K562 (cell line): ENCODE measurements around the gene NRG2.

Experiments used
- CBX1 ChIP-seq: sonication (generic); IDR thresholded peaks from 2 replicates; pipeline ENCODE4 v1.6.1; 2016; ENCODE audit warnings: antibody characterized with exemption, low read depth, mild to moderate bottlenecking
- KAT2B ChIP-seq: IDR thresholded peaks from one replicate; pipeline ENCODE4 v1.6.1; 2012; ENCODE audit warnings: low read depth, mild to moderate bottlenecking, control low read depth, inconsistent platforms, low read length, moderate library complexity
- ZFP1 ChIP-seq: fragments of 450-650 bp; formaldehyde crosslinking; IDR thresholded peaks from 2 replicates; pipeline ENCODE4 v1.4.0; 2020; ENCODE audit warnings: mild to moderate bottlenecking, mixed read lengths
- ZNF57 ChIP-seq: fragments of 450-650 bp; formaldehyde crosslinking; IDR thresholded peaks from 2 replicates; pipeline ENCODE4 v1.4.0; 2020; ENCODE audit warnings: mild to moderate bottlenecking, moderate library complexity
- ZNF740 ChIP-seq, 3 experiments: fragments of 200-800 bp in 1 of 3; sonication (Bioruptor generic) in 1 of 3; sonication (generic) in 1 of 3; formaldehyde crosslinking in 1 of 3; IDR thresholded peaks; 2 replicates each; pipeline versions ENCODE4 v1.6.1 to v1.8.0; 2016 to 2022; ENCODE audit warnings: mild to moderate bottlenecking in 2 of 3, missing compliant biosample characterization in 2 of 3, missing genetic modification characterization in 2 of 3, missing genetic modification reagents in 1 of 3
- TF ChIP-seq, protein P1 (sequence below): fragments of 450-650 bp; IDR thresholded peaks from 2 replicates; pipeline ENCODE4 v1.6.1; 2016; ENCODE audit warnings: antibody characterized with exemption

- TF ChIP-seq KAT2B (no peak), ZNF740 (CRISPR knock-in tag; IDR thresholded peaks at IDR 0.05) (no peak), ZNF740 (tag; IDR thresholded peaks at IDR 0.05) (no peak), CBX1 (no peak), ZNF57 (CRISPR knock-in tag) (no peak), ZFP1 (CRISPR knock-in tag) (no peak)
- TF ChIP-seq, protein P1, sequence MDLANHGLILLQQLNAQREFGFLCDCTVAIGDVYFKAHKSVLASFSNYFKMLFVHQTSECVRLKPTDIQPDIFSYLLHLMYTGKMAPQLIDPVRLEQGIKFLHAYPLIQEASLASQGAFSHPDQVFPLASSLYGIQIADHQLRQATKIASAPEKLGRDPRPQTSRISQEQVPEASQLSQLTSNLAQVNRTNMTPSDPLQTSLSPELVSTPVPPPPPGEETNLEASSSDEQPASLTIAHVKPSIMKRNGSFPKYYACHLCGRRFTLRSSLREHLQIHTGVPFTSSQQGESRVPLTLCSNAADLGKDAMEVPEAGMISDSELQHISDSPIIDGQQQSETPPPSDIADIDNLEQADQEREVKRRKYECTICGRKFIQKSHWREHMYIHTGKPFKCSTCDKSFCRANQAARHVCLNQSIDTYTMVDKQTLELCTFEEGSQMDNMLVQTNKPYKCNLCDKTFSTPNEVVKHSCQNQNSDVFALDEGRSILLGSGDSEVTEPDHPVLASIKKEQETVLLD: no peak
Observed at GRCh38 chr5:140035881-140036280, 7.2 kb downstream of the NRG2 start.
